Kidney (tissue), 14 donors: ENCODE measurements around the gene B4GALNT1. TPM values are rescaled to one million over a fixed set of nuclear protein-coding genes. Genes with fewer than 3 reads are reported as not detected.

Experiments
- DNase-seq, 5 donors: peaks; one replicate each; pipeline ENCODE4 v3.0.0-alpha.2; 2013 to 2020
- FAIRE-seq: peaks from 2 replicates; lab custom pipeline; 2012; peaks lifted over from hg19 to GRCh38; lab: Jason Lieb, UNC
- H3K27ac ChIP-seq, 2 donors: one replicate each; pipeline ENCODE4 v1.7.0; 2013; ENCODE audit warnings: low read depth in 2 of 2, low read length in 2 of 2, inconsistent platforms in 1 of 2
- H3K27me3 ChIP-seq: one replicate; pipeline ENCODE4 v1.7.1; 2013; ENCODE audit warnings: low read length, inconsistent platforms; ENCODE audit not compliant: control insufficient read depth, insufficient read depth
- H3K36me3 ChIP-seq, 3 donors: one replicate each; pipeline versions ENCODE4 v1.7.0 to v1.7.1; 2013; ENCODE audit warnings: low read length in 3 of 3, control low read depth in 1 of 3, inconsistent platforms in 1 of 3; ENCODE audit not compliant: insufficient read depth in 3 of 3, control insufficient read depth in 2 of 3
- H3K4me1 ChIP-seq, 3 donors: one replicate each; pipeline versions ENCODE4 v1.7.0 to v1.7.1; 2013; ENCODE audit warnings: low read length in 3 of 3, inconsistent platforms in 1 of 3, low read depth in 1 of 3; ENCODE audit not compliant: control insufficient read depth in 2 of 3, insufficient read depth in 2 of 3
- H3K4me3 ChIP-seq, 3 donors: one replicate each; pipeline versions ENCODE4 v1.7.0 to v1.8.1; 2013; ENCODE audit warnings: low read length in 3 of 3, control low read depth in 1 of 3, inconsistent platforms in 1 of 3
- H3K9ac ChIP-seq, 3 donors: one replicate each; pipeline versions ENCODE4 v1.7.0 to v1.7.1; 2013; ENCODE audit warnings: low read length in 3 of 3, control low read depth in 1 of 3, inconsistent platforms in 1 of 3
- H3K9me3 ChIP-seq, 3 donors: one replicate each; pipeline versions ENCODE4 v1.7.0 to v1.7.1; 2013; ENCODE audit warnings: low read length in 3 of 3, control low read depth in 1 of 3, inconsistent platforms in 1 of 3; ENCODE audit not compliant: control insufficient read depth in 2 of 3, insufficient read depth in 1 of 3
- intact Hi-C: fragments of 100-400 bp; cut with DNase I; formaldehyde crosslinking; loops from one replicate; pipeline ENCODE4 v1.11.1; 2022
- polyA plus RNA-seq: library from polyadenylated mRNA; stranded (reverse); fragments of 350-450 nt; fragmentation: Illumina TruSeq; extraction: RNeasy Lipid Tissue Mini Kit (QIAGEN cat#74804); gene quantifications from one replicate; pipeline ENCODE4 v1.2.3, GENCODE V29; 2014; ENCODE audit warnings: low read depth, low replicate concordance; ENCODE audit not compliant: insufficient read depth
- total RNA-seq: library from RNA; stranded (reverse); fragmentation: NEBNext Ultra II Directional; extraction: Animal tissue kit (Norgen Biotek cat#: 25700); gene quantifications from one replicate; pipeline ENCODE4 v1.2.1, GENCODE V29; 2021
- TF ChIP-seq, protein P1 (sequence below): IDR thresholded peaks from 3 replicates; pipeline ENCODE4 v1.5.1; 2012; ENCODE audit warnings: mild to moderate bottlenecking, moderate library complexity, borderline replicate concordance; ENCODE audit not compliant: insufficient read depth; ENCODE audit errors: extremely low read depth
- donor health status: control.
- donor health status: control.
- donor health status: control.
- donor health status: control.
- donor health status: control.
- donor health status: DM: yes; HTN: yes; CAD: no.
- donor health status: Normal renal cell carcinoma (clear cell type).

B4GALNT1 gene
- total and polyA plus RNA-seq, 2 donors from 2014 or later: 1.6 to 2.0 TPM

DNA sequence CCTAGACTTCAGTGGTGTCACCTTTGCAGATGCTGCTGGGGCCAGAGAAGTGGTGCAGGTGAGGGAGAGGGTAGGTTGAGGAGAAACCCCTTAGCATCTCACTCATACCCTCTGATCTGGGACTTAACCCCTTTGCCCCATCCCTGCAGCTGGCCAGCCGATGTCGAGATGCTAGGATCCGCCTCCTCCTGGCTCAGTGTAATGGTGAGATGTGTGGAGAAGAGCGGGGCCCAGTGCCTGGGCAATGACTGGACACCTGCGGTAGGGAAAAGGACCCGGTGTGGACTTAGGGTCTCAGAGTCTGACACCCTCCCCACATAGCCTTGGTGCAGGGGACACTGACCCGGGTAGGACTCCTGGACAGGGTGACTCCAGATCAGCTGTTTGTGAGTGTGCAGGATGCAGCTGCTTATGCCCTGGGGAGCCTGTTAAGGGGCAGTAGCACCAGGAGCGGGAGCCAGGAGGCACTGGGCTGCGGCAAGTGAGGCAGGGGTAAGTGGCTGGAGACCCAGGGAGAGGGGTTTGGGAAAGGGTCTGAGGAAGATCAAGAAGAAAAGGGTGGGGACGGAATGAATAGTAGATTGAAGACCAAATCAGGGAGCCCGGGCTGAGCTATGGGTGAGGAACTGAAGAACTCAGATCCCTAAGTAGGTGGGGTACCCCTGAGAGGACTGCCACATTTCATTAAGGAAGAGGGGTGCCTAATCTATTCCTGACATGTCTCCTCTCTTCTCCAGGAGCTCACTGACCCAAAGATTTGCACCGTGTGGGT, 7.6 kb downstream of the B4GALNT1 start:
- TF ChIP-seq, protein P1, sequence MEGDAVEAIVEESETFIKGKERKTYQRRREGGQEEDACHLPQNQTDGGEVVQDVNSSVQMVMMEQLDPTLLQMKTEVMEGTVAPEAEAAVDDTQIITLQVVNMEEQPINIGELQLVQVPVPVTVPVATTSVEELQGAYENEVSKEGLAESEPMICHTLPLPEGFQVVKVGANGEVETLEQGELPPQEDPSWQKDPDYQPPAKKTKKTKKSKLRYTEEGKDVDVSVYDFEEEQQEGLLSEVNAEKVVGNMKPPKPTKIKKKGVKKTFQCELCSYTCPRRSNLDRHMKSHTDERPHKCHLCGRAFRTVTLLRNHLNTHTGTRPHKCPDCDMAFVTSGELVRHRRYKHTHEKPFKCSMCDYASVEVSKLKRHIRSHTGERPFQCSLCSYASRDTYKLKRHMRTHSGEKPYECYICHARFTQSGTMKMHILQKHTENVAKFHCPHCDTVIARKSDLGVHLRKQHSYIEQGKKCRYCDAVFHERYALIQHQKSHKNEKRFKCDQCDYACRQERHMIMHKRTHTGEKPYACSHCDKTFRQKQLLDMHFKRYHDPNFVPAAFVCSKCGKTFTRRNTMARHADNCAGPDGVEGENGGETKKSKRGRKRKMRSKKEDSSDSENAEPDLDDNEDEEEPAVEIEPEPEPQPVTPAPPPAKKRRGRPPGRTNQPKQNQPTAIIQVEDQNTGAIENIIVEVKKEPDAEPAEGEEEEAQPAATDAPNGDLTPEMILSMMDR: no peak
- no peak for FAIRE-seq
- no peaks in the 10 kb centered on the region for H3K9me3 ChIP-seq
- intact Hi-C loops: no loop called here
- H3K9ac ChIP-seq: no peak overlapping the region
- no peaks in the 10 kb centered on the region for H3K36me3 ChIP-seq
- H3K27ac ChIP-seq: no peak overlapping the region
- H3K4me1 ChIP-seq: peaks cover 0 to 19% (median 5%) of the 10 kb centered on the region in 3 donors
- DNase-seq: peak in 2 of 5 donors; percentile 25 to 62
- peaks cover 53% of the 10 kb centered on the region for H3K27me3 ChIP-seq
- no peak overlapping the region for H3K4me3 ChIP-seq

DNA sequence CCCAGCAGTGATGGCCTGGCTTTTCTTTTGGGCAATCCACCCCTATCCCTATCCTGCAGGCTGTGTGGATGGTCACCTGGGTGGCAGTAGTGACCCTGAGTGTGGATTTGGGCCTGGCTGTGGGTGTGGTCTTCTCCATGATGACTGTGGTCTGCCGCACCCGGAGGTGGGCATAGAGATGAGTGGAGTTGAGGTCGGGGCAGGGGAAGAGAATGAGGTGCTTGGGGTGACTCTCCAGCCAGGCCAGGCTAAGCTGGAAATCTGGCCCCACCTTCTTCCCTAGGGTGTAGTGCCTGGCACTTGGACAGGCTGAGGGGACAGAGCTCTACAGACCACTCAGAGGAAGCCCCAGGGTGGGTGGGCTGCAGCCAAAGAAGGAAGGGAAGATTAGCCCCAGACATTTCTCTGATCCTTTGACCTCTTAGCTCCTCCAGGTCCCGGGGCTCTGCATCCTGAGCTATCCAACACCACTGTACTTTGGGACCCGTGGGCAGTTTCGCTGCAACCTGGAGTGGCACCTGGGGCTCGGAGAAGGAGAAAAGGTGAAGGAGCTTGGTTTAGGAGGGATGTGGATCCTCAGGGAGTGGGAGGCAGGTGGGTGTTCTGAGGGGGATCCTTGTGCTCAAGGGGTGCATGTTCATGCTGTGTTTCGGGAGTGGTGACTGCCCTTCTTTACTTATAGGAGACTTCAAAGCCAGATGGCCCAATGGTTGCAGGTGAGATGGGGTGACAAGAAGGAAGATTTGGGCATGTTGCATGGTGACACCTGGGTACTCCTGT, 8.4 kb downstream of the B4GALNT1 start:
- H3K4me3 ChIP-seq: no peak overlapping the region
- peaks cover 58% of the 10 kb centered on the region for H3K27me3 ChIP-seq
- TF ChIP-seq, protein P1: no peak
- peaks cover 0 to 19% (median 5%) of the 10 kb centered on the region in 3 donors for H3K4me1 ChIP-seq
- no peak overlapping the region for H3K9ac ChIP-seq
- no peak overlapping the region for H3K27ac ChIP-seq
- H3K36me3 ChIP-seq: no peaks in the 10 kb centered on the region
- FAIRE-seq: no peak
- intact Hi-C loops: loop anchor here (5.0 kb wide), 1 partner anchor 42 kb away; no protein-coding TSS in a partner anchor
- H3K9me3 ChIP-seq: no peaks in the 10 kb centered on the region
- DNase-seq: peak in 2 of 5 donors; percentile 21 to 48

DNA sequence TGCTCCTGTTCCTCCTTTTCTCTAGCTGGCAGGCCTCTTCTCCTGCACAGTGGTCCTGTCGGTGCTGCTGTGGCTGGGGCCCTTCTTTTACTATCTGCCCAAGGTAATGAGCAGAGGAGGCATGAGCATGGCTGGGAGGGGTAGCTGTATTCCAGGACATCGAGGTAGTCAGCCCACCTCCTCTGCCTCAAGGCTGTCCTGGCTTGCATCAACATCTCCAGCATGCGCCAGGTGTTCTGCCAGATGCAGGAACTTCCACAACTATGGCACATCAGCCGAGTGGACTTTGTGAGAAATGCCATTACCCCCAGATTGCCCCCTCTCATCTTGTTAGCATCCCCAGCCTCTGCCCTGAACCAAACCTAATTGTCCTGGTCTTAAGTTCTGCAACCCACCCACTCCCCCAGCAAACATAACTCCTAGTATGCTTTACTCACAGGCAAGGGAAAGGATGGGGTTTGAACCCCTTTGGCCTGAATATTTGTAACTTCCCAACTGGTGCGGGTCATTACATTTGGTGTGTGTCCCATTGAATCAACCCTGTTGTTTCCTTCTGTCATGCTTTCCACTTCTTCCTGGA, 9.1 kb downstream of the B4GALNT1 start:
- Histone ChIP-seq H3K4me1 (peaks cover 0 to 19% (median 5%) of the 10 kb centered on the region in 3 donors), H3K36me3 (no peaks in the 10 kb centered on the region), H3K9me3 (no peaks in the 10 kb centered on the region), H3K4me3 (no peak overlapping the region), H3K27me3 (peaks cover 55% of the 10 kb centered on the region), H3K9ac (no peak overlapping the region), H3K27ac (no peak overlapping the region)
- TF ChIP-seq, protein P1: no peak
- intact Hi-C loops: loop anchor here (5.0 kb wide), 1 partner anchor 42 kb away; no protein-coding TSS in a partner anchor
- FAIRE-seq (no peak), DNase-seq (peak in 1 of 5 donors; percentile 19)
